HEK293 (cell line): ENCODE data around the gene KCTD21.

Experiments used
- CTCF ChIA-PET: fragments of 350-600 bp; formaldehyde crosslinking; extraction: SDS; loops from one replicate; lab custom pipeline; 2021; ENCODE audit warnings: antibody characterized with exemption; lab: Yijun Ruan, JAX
- POLR2A ChIA-PET: fragments of 300-600 bp; formaldehyde crosslinking; extraction: SDS; loops from one replicate; lab custom pipeline; 2020; ENCODE audit warnings: antibody characterized with exemption, inconsistent platforms; lab: Yijun Ruan, JAX
- H3K27ac ChIP-seq: fragments of 200-500 bp; sonication (Bioruptor generic); 2 replicates; pipeline ENCODE4 v1.5.1; 2014; ENCODE audit warnings: low read depth, low read length, control low read depth, inconsistent platforms; ENCODE audit errors: extremely low read depth
- H3K36me3 ChIP-seq, 2 experiments: fragments of 200-500 bp in 1 of 2; sonication (Bioruptor generic) in 1 of 2; 1 replicate in 1 of 2; 2 replicates in 1 of 2; pipeline ENCODE4 v1.5.1; 2014 to 2017; ENCODE audit warnings: inconsistent platforms in 2 of 2, low read length in 2 of 2; ENCODE audit not compliant: control insufficient read depth in 2 of 2, insufficient read depth in 1 of 2
- H3K4me1 ChIP-seq: fragments of 200-500 bp; sonication (Bioruptor generic); 2 replicates; pipeline ENCODE4 v1.5.1; 2014; ENCODE audit warnings: mild to moderate bottlenecking, low read length, inconsistent platforms; ENCODE audit not compliant: control insufficient read depth, insufficient read depth
- H3K4me3 ChIP-seq: 2 replicates; pipeline ENCODE4 v1.5.1; 2011; ENCODE audit warnings: low read depth, mild to moderate bottlenecking, control low read depth, low read length, moderate library complexity
- H3K9me3 ChIP-seq: fragments of 200-500 bp; sonication (Bioruptor generic); 2 replicates; pipeline ENCODE4 v1.5.1; 2014; ENCODE audit warnings: low read depth, low read length, inconsistent platforms; ENCODE audit not compliant: control insufficient read depth, insufficient read depth
- CTCF ChIP-seq: fragments of 450-650 bp; formaldehyde crosslinking; IDR thresholded peaks from 2 replicates; pipeline ENCODE4 v1.5.1; 2016; ENCODE audit warnings: missing biosample characterization, missing genetic modification characterization
- KLF16 ChIP-seq: fragments of 450-650 bp; formaldehyde crosslinking; IDR thresholded peaks from 2 replicates; pipeline ENCODE4 v1.5.1; 2017; ENCODE audit warnings: missing biosample characterization, missing genetic modification characterization
- OSR2 ChIP-seq: fragments of 450-650 bp; formaldehyde crosslinking; IDR thresholded peaks from 2 replicates; pipeline ENCODE4 v1.5.1; 2016; ENCODE audit warnings: missing biosample characterization, missing genetic modification characterization
- SP2 ChIP-seq: fragments of 450-650 bp; formaldehyde crosslinking; IDR thresholded peaks from 2 replicates; pipeline ENCODE4 v1.5.1; 2016; ENCODE audit warnings: missing biosample characterization, missing genetic modification characterization
- TSHZ1 ChIP-seq: fragments of 450-650 bp; formaldehyde crosslinking; IDR thresholded peaks from 2 replicates; pipeline ENCODE4 v1.5.1; 2016; ENCODE audit warnings: missing biosample characterization, missing genetic modification characterization, borderline replicate concordance
- ZNF148 ChIP-seq: fragments of 450-650 bp; formaldehyde crosslinking; IDR thresholded peaks from 2 replicates; pipeline ENCODE4 v1.5.0; 2017; ENCODE audit warnings: missing biosample characterization, missing genetic modification characterization, borderline replicate concordance
- ZNF174 ChIP-seq: fragments of 450-650 bp; formaldehyde crosslinking; IDR thresholded peaks from 2 replicates; pipeline ENCODE4 v1.5.0; 2017; ENCODE audit warnings: missing biosample characterization, mild to moderate bottlenecking, missing genetic modification characterization
- ZNF175 ChIP-seq: fragments of 450-650 bp; formaldehyde crosslinking; IDR thresholded peaks from 2 replicates; pipeline ENCODE4 v1.5.1; 2016; ENCODE audit warnings: missing biosample characterization, missing genetic modification characterization
- ZNF211 ChIP-seq: fragments of 450-650 bp; formaldehyde crosslinking; IDR thresholded peaks from 2 replicates; pipeline ENCODE4 v1.5.1; 2016; ENCODE audit warnings: low read depth, missing biosample characterization, missing genetic modification characterization
- ZNF214 ChIP-seq: fragments of 450-650 bp; formaldehyde crosslinking; IDR thresholded peaks from 2 replicates; pipeline ENCODE4 v1.5.1; 2017; ENCODE audit warnings: missing biosample characterization, mild to moderate bottlenecking, missing genetic modification characterization, borderline replicate concordance
- ZNF221 ChIP-seq: fragments of 450-650 bp; formaldehyde crosslinking; IDR thresholded peaks from 2 replicates; pipeline ENCODE4 v1.5.1; 2017; ENCODE audit warnings: missing biosample characterization, missing genetic modification characterization, borderline replicate concordance
- ZNF266 ChIP-seq: fragments of 450-650 bp; formaldehyde crosslinking; IDR thresholded peaks from 2 replicates; pipeline ENCODE4 v1.5.1; 2016; ENCODE audit warnings: missing biosample characterization, missing genetic modification characterization, low read depth
- ZNF302 ChIP-seq: fragments of 450-650 bp; formaldehyde crosslinking; IDR thresholded peaks from 2 replicates; pipeline ENCODE4 v1.5.1; 2016; ENCODE audit warnings: missing biosample characterization, missing genetic modification characterization, low read depth
- ZNF362 ChIP-seq: fragments of 450-650 bp; formaldehyde crosslinking; IDR thresholded peaks from 2 replicates; pipeline ENCODE4 v1.5.1; 2016; ENCODE audit warnings: missing biosample characterization, missing genetic modification characterization
- ZNF394 ChIP-seq: fragments of 450-650 bp; formaldehyde crosslinking; IDR thresholded peaks from 2 replicates; pipeline ENCODE4 v1.5.1; 2016; ENCODE audit warnings: missing biosample characterization, missing genetic modification characterization, mild to moderate bottlenecking, moderate library complexity, borderline replicate concordance
- ZNF416 ChIP-seq: fragments of 450-650 bp; formaldehyde crosslinking; IDR thresholded peaks from 2 replicates; pipeline ENCODE4 v1.5.1; 2016; ENCODE audit warnings: missing biosample characterization, missing genetic modification characterization
- ZNF423 ChIP-seq: fragments of 450-650 bp; formaldehyde crosslinking; IDR thresholded peaks from 2 replicates; pipeline ENCODE4 v1.5.1; 2016; ENCODE audit warnings: missing biosample characterization, missing genetic modification characterization
- ZNF449 ChIP-seq: fragments of 450-650 bp; formaldehyde crosslinking; IDR thresholded peaks from 2 replicates; pipeline ENCODE4 v1.5.1; 2017; ENCODE audit warnings: missing biosample characterization, mild to moderate bottlenecking, missing genetic modification characterization, moderate library complexity
- ZNF555 ChIP-seq: fragments of 450-650 bp; formaldehyde crosslinking; conservative IDR thresholded peaks from 2 replicates; pipeline ENCODE4 v1.5.1; 2017; ENCODE audit warnings: missing biosample characterization, mild to moderate bottlenecking, missing genetic modification characterization, inconsistent platforms
- ZNF580 ChIP-seq: fragments of 450-650 bp; formaldehyde crosslinking; IDR thresholded peaks from 2 replicates; pipeline ENCODE4 v1.5.1; 2016; ENCODE audit warnings: missing biosample characterization, missing genetic modification characterization
- ZNF600 ChIP-seq: fragments of 450-650 bp; formaldehyde crosslinking; IDR thresholded peaks from 2 replicates; pipeline ENCODE4 v1.5.1; 2016; ENCODE audit warnings: missing biosample characterization, missing genetic modification characterization
- ZNF664 ChIP-seq: fragments of 450-650 bp; formaldehyde crosslinking; IDR thresholded peaks from 2 replicates; pipeline ENCODE4 v1.5.1; 2016; ENCODE audit warnings: missing biosample characterization, missing genetic modification characterization
- ZNF701 ChIP-seq: fragments of 450-650 bp; formaldehyde crosslinking; IDR thresholded peaks from 2 replicates; pipeline ENCODE4 v1.5.1; 2016; ENCODE audit warnings: missing biosample characterization, missing genetic modification characterization
- ZNF76 ChIP-seq: fragments of 450-650 bp; formaldehyde crosslinking; IDR thresholded peaks from 2 replicates; pipeline ENCODE4; 2016; ENCODE audit warnings: low read depth, missing biosample characterization, missing genetic modification characterization, borderline replicate concordance
- ZNF768 ChIP-seq: fragments of 450-650 bp; formaldehyde crosslinking; IDR thresholded peaks from 2 replicates; pipeline ENCODE4 v1.5.1; 2018; ENCODE audit warnings: missing biosample characterization, mild to moderate bottlenecking, missing genetic modification characterization

KCTD21 gene

GRCh38 chr11:78188286-78189173 is at the start of gene KCTD21, which contains the start of gene USP35:
Gene KCTD21, minus strand, starts transcription at chr11:78188626. Its CDS starts 14,072 bp downstream, at chr11:78174554.
Gene USP35, plus strand, starts transcription at chr11:78188919. Its CDS starts 7,327 bp downstream, at chr11:78196246.
- no peaks in the 10 kb centered on the region for H3K36me3 ChIP-seq
- H3K27ac ChIP-seq, result no peak within 1 kb of the TSS; the same call in 1 of the 2 replicates
- H3K9me3 ChIP-seq, result no peaks in the 10 kb centered on the region
- H3K4me3 ChIP-seq, result peak within 1 kb of the TSS; percentile 83
- CTCF ChIA-PET, result interaction anchor here (0.6 to 1.9 kb wide), 4 partner anchors 19 to 1009 kb away, joined by 3 to 4 read pairs (median 4); no protein-coding TSS in a partner anchor
- POLR2A ChIA-PET, result interaction anchor here (0.5 to 1.6 kb wide), 11 partner anchors 13 to 1404 kb away, joined by 3 to 21 read pairs (median 4); partner anchors contain the start of genes ALG8, INTS4, NARS2 and NDUFC2
- H3K4me1 ChIP-seq, result no peaks in the 10 kb centered on the region
- TF ChIP-seq ZNF600, result peak; percentile 52; the same call in 1 of the 2 replicates
- TF ChIP-seq ZNF768 (tag by site-specific recombination), result 0 out of 2 replicates have a peak, but pooled peaks have one; percentile 31
- 0 out of 2 replicates have a peak, but pooled peaks have one; percentile 27 for TF ChIP-seq ZNF664 (tag by site-specific recombination)
- TF ChIP-seq KLF16, result peak; percentile 84
- no peak for TF ChIP-seq ZNF221
- TF ChIP-seq ZNF266 (tag by site-specific recombination), result no peak
- TF ChIP-seq TSHZ1 (tag by site-specific recombination), result no peak; the same call in 1 of the 2 replicates
- no peak for TF ChIP-seq ZNF148 (tag by site-specific recombination)
- TF ChIP-seq ZNF555 (tag by site-specific recombination), result no peak
- TF ChIP-seq OSR2 (tag by site-specific recombination), result no peak
- TF ChIP-seq ZNF174 (tag by site-specific recombination), result no peak
- TF ChIP-seq ZNF211 (tag by site-specific recombination), result no peak
- TF ChIP-seq ZNF362 (tag by site-specific recombination), result no peak
- peak; percentile 57; the same call in 1 of the 2 replicates for TF ChIP-seq ZNF449 (tag by site-specific recombination)
- TF ChIP-seq CTCF (tag by site-specific recombination), result no peak
- no peak for TF ChIP-seq ZNF416 (tag by site-specific recombination)
- no peak for TF ChIP-seq ZNF701 (tag by site-specific recombination)
- no peak; the same call in 1 of the 2 replicates for TF ChIP-seq ZNF423 (tag by site-specific recombination)
- TF ChIP-seq ZNF394 (tag by site-specific recombination), result peak; percentile 50; the same call in 1 of the 2 replicates
- TF ChIP-seq ZNF302 (tag by site-specific recombination), result no peak
- TF ChIP-seq ZNF76, result peak; percentile 95
- TF ChIP-seq ZNF175 (tag by site-specific recombination), result no peak
- TF ChIP-seq ZNF214 (tag by site-specific recombination), result no peak
- peak; percentile 97 for TF ChIP-seq ZNF580 (tag by site-specific recombination)
- TF ChIP-seq SP2 (tag by site-specific recombination), result peak; percentile 81
